Neural cell (in vitro differentiated cells): ENCODE measurements around the gene NHLRC4. TPM values are rescaled to one million over a fixed set of nuclear protein-coding genes. Genes with fewer than 3 reads are reported as not detected.

ENCODE experiments used
- H2AFZ ChIP-seq: fragments of 200-600, 300-800 bp; sonication (generic), shearing (Covaris generic); 2 replicates; pipeline ENCODE4 v1.6.0; 2014; ENCODE audit warnings: low read depth, mild to moderate bottlenecking, antibody characterized with exemption, low read length, moderate library complexity
- H3F3A ChIP-seq: fragments of 200-600 bp; shearing (Covaris generic); 2 replicates; pipeline ENCODE4 v1.6.1; 2016; ENCODE audit warnings: mild to moderate bottlenecking, moderate library complexity, mixed read lengths, antibody characterized with exemption, low read length; ENCODE audit not compliant: insufficient read depth, poor library complexity, severe bottlenecking
- H3K27ac ChIP-seq: fragments of 200-600, 300-800 bp; sonication (generic), shearing (Covaris generic); 2 replicates; pipeline ENCODE4 v1.5.1; 2014; ENCODE audit warnings: mild to moderate bottlenecking, low read length, moderate library complexity
- H3K27me3 ChIP-seq: fragments of 300-800, 200-600 bp; sonication (generic), shearing (Covaris generic); 2 replicates; pipeline ENCODE4 v1.6.0; 2014; ENCODE audit warnings: mild to moderate bottlenecking, low read depth, low read length, moderate library complexity; ENCODE audit not compliant: insufficient read depth
- H3K36me3 ChIP-seq: fragments of 300-800, 200-600 bp; sonication (generic), shearing (Covaris generic); 2 replicates; pipeline ENCODE4 v1.5.1; 2014; ENCODE audit warnings: mild to moderate bottlenecking, antibody characterized with exemption, low read length, moderate library complexity; ENCODE audit not compliant: insufficient read depth
- H3K4me2 ChIP-seq: fragments of 300-800, 200-600 bp; sonication (generic), shearing (Covaris generic); 2 replicates; pipeline ENCODE4 v1.6.0; 2014; ENCODE audit warnings: mild to moderate bottlenecking, low read length
- H3K4me3 ChIP-seq: fragments of 300-800, 200-600 bp; sonication (generic), shearing (Covaris generic); 2 replicates; pipeline ENCODE4 v1.5.1; 2014; ENCODE audit warnings: mild to moderate bottlenecking, low read length, moderate library complexity
- H3K79me2 ChIP-seq: fragments of 200-600 bp; shearing (Covaris generic); replicated peaks from 2 replicates; pipeline ENCODE4 v1.6.0; 2014; ENCODE audit warnings: mild to moderate bottlenecking, low read length, moderate library complexity; ENCODE audit not compliant: insufficient read depth
- H3K9ac ChIP-seq: fragments of 300-800, 200-600 bp; sonication (generic), shearing (Covaris generic); 2 replicates; pipeline ENCODE4 v1.6.1; 2016; ENCODE audit warnings: mild to moderate bottlenecking, low read length, mixed read lengths
- H3K9me2 ChIP-seq: fragments of 200-600 bp; shearing (Covaris generic); 2 replicates; pipeline ENCODE4 v1.6.1; 2016; ENCODE audit warnings: mild to moderate bottlenecking, low read length, mixed read lengths; ENCODE audit not compliant: insufficient read depth
- H3K9me3 ChIP-seq: fragments of 200-600, 300-800 bp; sonication (generic), shearing (Covaris generic); 2 replicates; pipeline ENCODE4 v1.6.1; 2016; ENCODE audit warnings: mild to moderate bottlenecking, mixed run types, low read length, moderate library complexity, mixed read lengths
- H4K20me1 ChIP-seq: fragments of 200-600 bp; shearing (Covaris generic); 2 replicates; pipeline ENCODE4 v1.6.1; 2016; ENCODE audit warnings: mild to moderate bottlenecking, mixed run types; ENCODE audit not compliant: insufficient read depth
- EP300 ChIP-seq: fragments of 450-650 bp; conservative IDR thresholded peaks from 2 replicates; pipeline ENCODE4 v1.6.1; 2014; ENCODE audit warnings: antibody characterized with exemption, mild to moderate bottlenecking, moderate library complexity; ENCODE audit not compliant: poor library complexity, severe bottlenecking
- EZH2 ChIP-seq: fragments of 200-600, 300-800 bp; shearing (Covaris generic), sonication (generic); IDR thresholded peaks from 2 replicates; pipeline ENCODE4 v1.6.1; 2014; ENCODE audit warnings: antibody characterized with exemption, low read length, borderline replicate concordance, mild to moderate bottlenecking; ENCODE audit not compliant: insufficient read depth, poor library complexity, severe bottlenecking
- MXI1 ChIP-seq: fragments of 450-650 bp; conservative IDR thresholded peaks from 2 replicates; pipeline ENCODE4 v1.6.1; 2014; ENCODE audit warnings: antibody characterized with exemption, mild to moderate bottlenecking; ENCODE audit not compliant: poor library complexity, severe bottlenecking
- POLR2AphosphoS5 ChIP-seq: IDR thresholded peaks from 2 replicates; pipeline ENCODE4 v1.6.1; 2012
- RAD21 ChIP-seq: fragments of 450-650 bp; conservative IDR thresholded peaks from 2 replicates; pipeline ENCODE4 v1.6.1; 2014; ENCODE audit warnings: antibody characterized with exemption, mild to moderate bottlenecking, moderate library complexity
- SMC3 ChIP-seq: fragments of 450-650 bp; conservative IDR thresholded peaks from 2 replicates; pipeline ENCODE4 v1.6.1; 2014; ENCODE audit warnings: antibody characterized with exemption, mild to moderate bottlenecking, moderate library complexity; ENCODE audit not compliant: poor library complexity
- TAF1 ChIP-seq: IDR thresholded peaks from 2 replicates; pipeline ENCODE4 v1.6.1; 2012; ENCODE audit warnings: low read depth
- polyA plus RNA-seq: library from polyadenylated mRNA; depleted of rRNA; stranded (reverse); fragments of >200 nt; gene quantifications from 2 replicates; pipeline ENCODE4 v1.2.3, GENCODE V29; 2014
- TF ChIP-seq, protein P1 (sequence below): fragments of 450-650 bp; IDR thresholded peaks from 2 replicates; pipeline ENCODE4 v1.5.1; 2014; ENCODE audit warnings: antibody characterized with exemption, mild to moderate bottlenecking, moderate library complexity; ENCODE audit not compliant: poor library complexity, severe bottlenecking
- TF ChIP-seq, protein P2 (sequence below): IDR thresholded peaks from 2 replicates; pipeline ENCODE4 v1.6.1; 2012; ENCODE audit warnings: borderline replicate concordance

Gene NHLRC4
- polyA plus RNA-seq, 1 donor from 2014 or later: not detected

DNA sequence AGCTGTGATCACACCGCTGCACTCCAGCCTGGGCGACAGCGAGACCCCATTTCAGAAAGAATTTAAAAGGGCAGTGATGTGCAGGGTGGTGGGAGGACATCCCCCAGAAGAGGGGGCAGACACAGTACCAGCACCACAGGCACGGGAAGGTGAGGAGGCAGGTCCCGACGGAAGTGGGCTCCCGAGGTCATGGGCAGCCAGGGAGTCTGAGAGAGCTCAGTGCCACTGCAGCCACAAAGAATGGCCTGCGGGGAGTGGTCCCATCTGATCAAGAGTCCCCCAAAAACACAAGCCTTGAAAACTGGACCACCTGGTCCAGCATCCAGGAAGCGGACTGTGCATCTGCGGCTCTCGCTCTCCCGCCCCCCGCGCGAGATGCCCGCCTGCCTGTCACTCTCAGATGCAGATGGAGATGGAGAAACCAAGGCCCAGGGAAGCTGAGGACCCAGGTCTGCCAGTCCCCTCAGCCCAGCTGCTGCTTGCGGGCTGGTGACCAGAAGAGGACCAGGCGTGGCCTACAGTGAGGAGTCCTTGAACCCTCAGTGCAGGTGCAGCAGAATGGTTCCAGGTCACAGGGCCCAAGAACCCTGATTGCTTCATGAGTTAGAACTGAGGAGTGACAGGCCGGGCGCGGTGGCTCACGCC, 43.6 kb upstream of the NHLRC4 start:
- no peaks in the 10 kb centered on the region for H3K79me2 ChIP-seq
- H3K36me3 ChIP-seq: peaks cover 4% of the 10 kb centered on the region
- no peaks in the 10 kb centered on the region for H4K20me1 ChIP-seq
- H3F3A ChIP-seq: no peaks in the 10 kb centered on the region
- H3K27me3 ChIP-seq: no peaks in the 10 kb centered on the region
- no peaks in the 10 kb centered on the region for H3K9me2 ChIP-seq
- H3K27ac ChIP-seq: no peak overlapping the region
- H2AFZ ChIP-seq: no peak overlapping the region
- H3K9me3 ChIP-seq: no peaks in the 10 kb centered on the region
- no peak overlapping the region for H3K9ac ChIP-seq
- no peak overlapping the region for H3K4me3 ChIP-seq
- TF ChIP-seq TAF1 (no peak), RAD21 (no peak), EZH2 (no peak), EP300 (no peak), SMC3 (no peak), POLR2AphosphoS5 (no peak), MXI1 (no peak)
- TF ChIP-seq, protein P1, sequence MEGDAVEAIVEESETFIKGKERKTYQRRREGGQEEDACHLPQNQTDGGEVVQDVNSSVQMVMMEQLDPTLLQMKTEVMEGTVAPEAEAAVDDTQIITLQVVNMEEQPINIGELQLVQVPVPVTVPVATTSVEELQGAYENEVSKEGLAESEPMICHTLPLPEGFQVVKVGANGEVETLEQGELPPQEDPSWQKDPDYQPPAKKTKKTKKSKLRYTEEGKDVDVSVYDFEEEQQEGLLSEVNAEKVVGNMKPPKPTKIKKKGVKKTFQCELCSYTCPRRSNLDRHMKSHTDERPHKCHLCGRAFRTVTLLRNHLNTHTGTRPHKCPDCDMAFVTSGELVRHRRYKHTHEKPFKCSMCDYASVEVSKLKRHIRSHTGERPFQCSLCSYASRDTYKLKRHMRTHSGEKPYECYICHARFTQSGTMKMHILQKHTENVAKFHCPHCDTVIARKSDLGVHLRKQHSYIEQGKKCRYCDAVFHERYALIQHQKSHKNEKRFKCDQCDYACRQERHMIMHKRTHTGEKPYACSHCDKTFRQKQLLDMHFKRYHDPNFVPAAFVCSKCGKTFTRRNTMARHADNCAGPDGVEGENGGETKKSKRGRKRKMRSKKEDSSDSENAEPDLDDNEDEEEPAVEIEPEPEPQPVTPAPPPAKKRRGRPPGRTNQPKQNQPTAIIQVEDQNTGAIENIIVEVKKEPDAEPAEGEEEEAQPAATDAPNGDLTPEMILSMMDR: no peak
- TF ChIP-seq, protein P2, sequence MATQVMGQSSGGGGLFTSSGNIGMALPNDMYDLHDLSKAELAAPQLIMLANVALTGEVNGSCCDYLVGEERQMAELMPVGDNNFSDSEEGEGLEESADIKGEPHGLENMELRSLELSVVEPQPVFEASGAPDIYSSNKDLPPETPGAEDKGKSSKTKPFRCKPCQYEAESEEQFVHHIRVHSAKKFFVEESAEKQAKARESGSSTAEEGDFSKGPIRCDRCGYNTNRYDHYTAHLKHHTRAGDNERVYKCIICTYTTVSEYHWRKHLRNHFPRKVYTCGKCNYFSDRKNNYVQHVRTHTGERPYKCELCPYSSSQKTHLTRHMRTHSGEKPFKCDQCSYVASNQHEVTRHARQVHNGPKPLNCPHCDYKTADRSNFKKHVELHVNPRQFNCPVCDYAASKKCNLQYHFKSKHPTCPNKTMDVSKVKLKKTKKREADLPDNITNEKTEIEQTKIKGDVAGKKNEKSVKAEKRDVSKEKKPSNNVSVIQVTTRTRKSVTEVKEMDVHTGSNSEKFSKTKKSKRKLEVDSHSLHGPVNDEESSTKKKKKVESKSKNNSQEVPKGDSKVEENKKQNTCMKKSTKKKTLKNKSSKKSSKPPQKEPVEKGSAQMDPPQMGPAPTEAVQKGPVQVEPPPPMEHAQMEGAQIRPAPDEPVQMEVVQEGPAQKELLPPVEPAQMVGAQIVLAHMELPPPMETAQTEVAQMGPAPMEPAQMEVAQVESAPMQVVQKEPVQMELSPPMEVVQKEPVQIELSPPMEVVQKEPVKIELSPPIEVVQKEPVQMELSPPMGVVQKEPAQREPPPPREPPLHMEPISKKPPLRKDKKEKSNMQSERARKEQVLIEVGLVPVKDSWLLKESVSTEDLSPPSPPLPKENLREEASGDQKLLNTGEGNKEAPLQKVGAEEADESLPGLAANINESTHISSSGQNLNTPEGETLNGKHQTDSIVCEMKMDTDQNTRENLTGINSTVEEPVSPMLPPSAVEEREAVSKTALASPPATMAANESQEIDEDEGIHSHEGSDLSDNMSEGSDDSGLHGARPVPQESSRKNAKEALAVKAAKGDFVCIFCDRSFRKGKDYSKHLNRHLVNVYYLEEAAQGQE: no peak
- H3K4me2 ChIP-seq: no peak overlapping the region

DNA sequence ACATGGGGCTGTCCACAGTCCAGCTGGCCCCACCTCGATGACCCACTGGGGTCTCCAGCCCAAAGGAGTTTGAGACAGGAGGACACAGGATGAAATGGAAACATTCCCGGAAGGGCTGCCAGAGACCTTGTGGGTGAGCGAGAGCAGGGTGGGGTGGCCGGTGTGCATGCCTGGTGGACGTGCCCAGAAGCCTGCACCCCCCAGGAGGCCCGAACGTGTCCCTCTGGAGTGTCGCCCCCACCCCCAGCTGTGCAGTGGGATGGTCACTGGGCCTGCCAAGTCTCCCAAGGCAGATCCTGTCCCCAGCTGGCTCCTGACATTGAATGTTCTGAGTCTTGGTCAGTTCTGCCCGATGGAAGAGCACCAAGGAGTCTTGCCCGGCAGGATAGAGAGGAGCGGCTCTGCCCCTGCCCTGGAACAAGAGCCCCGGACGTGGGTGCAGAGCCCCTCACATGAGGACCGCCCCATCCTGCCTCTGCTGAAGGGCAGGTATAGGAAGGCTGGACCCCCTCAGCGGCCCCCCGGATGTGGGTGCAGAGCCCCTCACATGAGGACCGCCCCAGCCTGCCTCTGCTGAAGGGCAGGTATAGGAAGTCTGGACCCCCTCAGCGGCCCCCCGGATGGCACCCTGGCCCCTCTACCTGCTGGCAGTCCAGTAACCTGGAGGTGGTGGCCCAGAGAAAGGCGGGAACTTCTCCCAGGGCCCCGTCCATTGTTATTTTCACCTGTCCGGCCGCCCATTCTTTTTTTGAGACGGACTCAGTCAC, 42.3 kb upstream of the NHLRC4 start:
- H3K9me3 ChIP-seq: no peaks in the 10 kb centered on the region
- H3K27ac ChIP-seq: no peak overlapping the region
- no peak overlapping the region for H3K4me3 ChIP-seq
- no peaks in the 10 kb centered on the region for H3K9me2 ChIP-seq
- H3K27me3 ChIP-seq: no peaks in the 10 kb centered on the region
- no peak overlapping the region for H2AFZ ChIP-seq
- no peak overlapping the region for H3K4me2 ChIP-seq
- H4K20me1 ChIP-seq: no peaks in the 10 kb centered on the region
- no peak overlapping the region for H3K9ac ChIP-seq
- H3F3A ChIP-seq: no peaks in the 10 kb centered on the region
- H3K79me2 ChIP-seq: peaks cover 12% of the 10 kb centered on the region
- peaks cover 4% of the 10 kb centered on the region for H3K36me3 ChIP-seq
- TF ChIP-seq RAD21 (no peak), SMC3 (no peak), MXI1 (no peak), EP300 (no peak), EZH2 (no peak), POLR2AphosphoS5 (no peak), TAF1 (no peak)
- TF ChIP-seq, protein P2: no peak
- TF ChIP-seq, protein P1: no peak
